ENCODE data around the gene AP4M1. TPM values are rescaled to one million over a fixed set of nuclear protein-coding genes. Genes with fewer than 3 reads are reported as not detected.

Gene AP4M1
- total RNA-seq, 4 donors from 2014 or later = 19.9 to 31.7 (median 26.1) TPM

GRCh38 chr7:100095289-100095688 lies 6.2 kb upstream of the AP4M1 start:
- intact Hi-C loops (cut with DNase I) = no loop called here
- Histone ChIP-seq H3K27ac (replicated peaks in 1 of 4) (no peak overlapping the region), H3K4me3 (no peak overlapping the region), H3K36me3 (peaks cover 81 to 94% (median 92%) of the 10 kb centered on the region in 4 donors), H3K9me3 (no peaks in the 10 kb centered on the region), H3K4me1 (peaks cover 13 to 45% (median 23%) of the 10 kb centered on the region in 4 donors), H3K27me3 (no peaks in the 10 kb centered on the region)
- TF ChIP-seq POLR2A (IDR thresholded peaks at IDR 0.05; ENCODE audit: low read depth) = no peak
- no peak for TF ChIP-seq POLR2AphosphoS5 (IDR thresholded peaks at IDR 0.05)
- TF ChIP-seq EP300 (IDR thresholded peaks at IDR 0.05) = no peak
- TF ChIP-seq CTCF (IDR thresholded peaks at IDR 0.05) = no peak
- no peak for DNase-seq (ENCODE audit: extremely low spot score)
- 77% methylated on average over 9 of the region's 9 CpGs for whole genome bisulfite sequencing

- no peak for DNase-seq (ENCODE audit: extremely low spot score)
- Histone ChIP-seq H3K4me3 (no peak overlapping the region), H3K27me3 (no peaks in the 10 kb centered on the region), H3K9me3 (no peaks in the 10 kb centered on the region), H3K36me3 (peaks cover 78 to 90% (median 88%) of the 10 kb centered on the region in 4 donors), H3K4me1 (peaks cover 13 to 41% (median 23%) of the 10 kb centered on the region in 4 donors), H3K27ac (replicated peaks in 1 of 4) (no peak overlapping the region)
- WGBS = 90% methylated on average over 11 of the region's 17 CpGs
- no peak for TF ChIP-seq POLR2AphosphoS5 (IDR thresholded peaks at IDR 0.05)
- no peak for TF ChIP-seq EP300 (IDR thresholded peaks at IDR 0.05)
- intact Hi-C loops (cut with DNase I) = no loop called here
Observed at GRCh38 chr7:100095704-100096103, 5.7 kb upstream of the AP4M1 start.

GRCh38 chr7:100098913-100099312 lies 2.5 kb upstream of the AP4M1 start:
- Histone ChIP-seq H3K4me3 (no peak overlapping the region), H3K9me3 (no peaks in the 10 kb centered on the region), H3K27ac (replicated peaks in 1 of 4) (no peak overlapping the region), H3K27me3 (no peaks in the 10 kb centered on the region), H3K4me1 (peaks cover 19 to 42% (median 29%) of the 10 kb centered on the region in 4 donors), H3K36me3 (peaks cover 51 to 69% (median 67%) of the 10 kb centered on the region in 4 donors)
- intact Hi-C loops (cut with DNase I) = no loop called here
- no peak for DNase-seq (ENCODE audit: extremely low spot score)
- TF ChIP-seq EP300 (IDR thresholded peaks at IDR 0.05) (no peak), POLR2A (IDR thresholded peaks at IDR 0.05; ENCODE audit: low read depth) (no peak), POLR2AphosphoS5 (IDR thresholded peaks at IDR 0.05) (no peak), CTCF (IDR thresholded peaks at IDR 0.05) (no peak)
- 86% methylated on average over 8 of the region's 10 CpGs for WGBS

GRCh38 chr7:100099452-100099851 lies 2.0 kb upstream of the AP4M1 start:
- no peaks in the 10 kb centered on the region for H3K9me3 ChIP-seq
- intact Hi-C loops (cut with DNase I) = no loop called here
- H3K27me3 ChIP-seq = no peaks in the 10 kb centered on the region
- H3K27ac ChIP-seq (replicated peaks in 1 of 4) = peak overlapping the region in 3 of 4 donors; percentile 93 to 98 (median 94)
- peak overlapping the region; percentile 69 to 86 (median 82) for H3K4me3 ChIP-seq
- peaks cover 19 to 39% (median 28%) of the 10 kb centered on the region in 4 donors for H3K4me1 ChIP-seq
- WGBS = 75% methylated on average over 12 of the region's 12 CpGs
- TF ChIP-seq POLR2A (IDR thresholded peaks at IDR 0.05; ENCODE audit: low read depth) (no peak), POLR2AphosphoS5 (IDR thresholded peaks at IDR 0.05) (no peak), CTCF (IDR thresholded peaks at IDR 0.05) (no peak), EP300 (IDR thresholded peaks at IDR 0.05) (no peak)
- DNase-seq (ENCODE audit: extremely low spot score) = no peak
- H3K36me3 ChIP-seq = peaks cover 52 to 69% (median 67%) of the 10 kb centered on the region in 4 donors

GRCh38 chr7:100100420-100101015 lies 925 bp upstream of the AP4M1 start:
- peak; percentile 97 for DNase-seq (ENCODE audit: extremely low spot score)
- H3K27me3 ChIP-seq = no peaks in the 10 kb centered on the region
- peak in 1 of 3 experiments; percentile 7 for TF ChIP-seq CTCF (IDR thresholded peaks at IDR 0.05)
- TF ChIP-seq EP300 (IDR thresholded peaks at IDR 0.05) = no peak
- TF ChIP-seq POLR2AphosphoS5 (IDR thresholded peaks at IDR 0.05) = peak; percentile 84 to 87
- intact Hi-C loops (cut with DNase I) = loop anchor here (2.0 kb wide), 1 partner anchor 26 kb away; the partner anchor contains the start of gene MBLAC1
- H3K9me3 ChIP-seq = no peaks in the 10 kb centered on the region
- peak overlapping the region; percentile 93 to 98 (median 96) for H3K27ac ChIP-seq (replicated peaks in 1 of 4)
- H3K36me3 ChIP-seq = peaks cover 55 to 69% (median 67%) of the 10 kb centered on the region in 4 donors
- WGBS = under 1% methylated on average over 23 of the region's 61 CpGs
- H3K4me3 ChIP-seq = peak overlapping the region; percentile 69 to 86 (median 82)
- H3K4me1 ChIP-seq = peaks cover 19 to 39% (median 28%) of the 10 kb centered on the region in 4 donors
